Stimulated activated naive B cell treated with anti-CD40 and anti-IgM and Interleukin-4, amounts not matched to agents 10 μg/mL and 1 μg/mL and 100 μg/mL, for 72 hours (primary cell): Measurements from ENCODE around the gene CCM2.

Experiments used
- ATAC-seq, 2 donors: fragments of 150-1000 bp; cut with Tn5 transposase; replicated peaks; 2 replicates each; pipeline ENCODE4 v1.10.0; 2021; ENCODE audit warnings: moderate library complexity in 1 of 2
- DNase-seq: peaks from one replicate; pipeline ENCODE4 v3.0.0; 2021
- H3K27ac Mint-ChIP-seq: one replicate; pipeline ENCODE4 v1.8.0; 2022; ENCODE audit warnings: mild to moderate bottlenecking, mixed read lengths
- H3K27me3 Mint-ChIP-seq, 2 donors: one replicate each; pipeline ENCODE4 v1.8.0; 2022; ENCODE audit warnings: mixed read lengths in 2 of 2
- H3K36me3 Mint-ChIP-seq, 2 donors: one replicate each; pipeline ENCODE4 v1.8.0; 2022; ENCODE audit warnings: mixed read lengths in 2 of 2, mild to moderate bottlenecking in 1 of 2
- H3K4me1 Mint-ChIP-seq, 2 donors: one replicate each; pipeline ENCODE4 v1.8.0; 2022; ENCODE audit warnings: mixed read lengths in 2 of 2, mild to moderate bottlenecking in 1 of 2
- H3K4me3 Mint-ChIP-seq, 2 donors: one replicate each; pipeline ENCODE4 v1.8.0; 2022; ENCODE audit warnings: mild to moderate bottlenecking in 2 of 2, mixed read lengths in 2 of 2, moderate library complexity in 1 of 2
- H3K9me3 Mint-ChIP-seq, 2 donors: one replicate each; pipeline ENCODE4 v1.8.0; 2022; ENCODE audit warnings: mixed read lengths in 2 of 2, mild to moderate bottlenecking in 1 of 2

The CCM2 gene

GRCh38 chr7:45092100-45092930 is 92.3 kb downstream of the CCM2 start:
- Mint-ChIP-seq H3K9me3 (peaks cover 4 to 5% of the 10 kb centered on the region in 2 donors), H3K36me3 (peaks cover 0 to 12% of the 10 kb centered on the region in 2 donors), H3K27me3 (peaks cover 11 to 15% of the 10 kb centered on the region in 2 donors), H3K4me1 (peaks cover 6 to 10% of the 10 kb centered on the region in 2 donors), H3K4me3 (no peak overlapping the region), H3K27ac (no peak overlapping the region)
- DNase-seq, result no peak
- ATAC-seq, result no peak

- H3K36me3 Mint-ChIP-seq, result peaks cover 0 to 12% of the 10 kb centered on the region in 2 donors
- H3K4me3 Mint-ChIP-seq, result no peak overlapping the region
- no peak for ATAC-seq
- H3K27ac Mint-ChIP-seq, result no peak overlapping the region
- H3K27me3 Mint-ChIP-seq, result peaks cover 11 to 15% of the 10 kb centered on the region in 2 donors
- H3K9me3 Mint-ChIP-seq, result peaks cover 4 to 5% of the 10 kb centered on the region in 2 donors
- no peak for DNase-seq
- H3K4me1 Mint-ChIP-seq, result peaks cover 6 to 10% of the 10 kb centered on the region in 2 donors
Observed at GRCh38 chr7:45092931-45093235, 92.9 kb downstream of the CCM2 start.

GRCh38 chr7:45098983-45099839 is 99.2 kb downstream of the CCM2 start:
- Mint-ChIP-seq H3K4me3 (no peak overlapping the region), H3K27me3 (no peaks in the 10 kb centered on the region), H3K36me3 (peaks cover 19 to 32% of the 10 kb centered on the region in 2 donors), H3K27ac (peak overlapping the region; percentile 77), H3K4me1 (peaks cover 0 to 2% of the 10 kb centered on the region in 2 donors), H3K9me3 (peaks cover 0 to 3% of the 10 kb centered on the region in 2 donors)
- ATAC-seq (peak; percentile 44 to 48), DNase-seq (no peak)

- Mint-ChIP-seq H3K36me3 (peaks cover 19 to 32% of the 10 kb centered on the region in 2 donors), H3K9me3 (no peaks in the 10 kb centered on the region), H3K27me3 (no peaks in the 10 kb centered on the region), H3K4me1 (peaks cover 0 to 2% of the 10 kb centered on the region in 2 donors), H3K27ac (peak overlapping the region; percentile 77), H3K4me3 (no peak overlapping the region)
- DNase-seq, result no peak
- ATAC-seq, result peak; percentile 8 to 30
Observed at GRCh38 chr7:45099891-45100760, 100.1 kb downstream of the CCM2 start.

- DNase-seq (no peak), ATAC-seq (no peak)
- Mint-ChIP-seq H3K4me1 (peaks cover 0 to 2% of the 10 kb centered on the region in 2 donors), H3K27me3 (no peaks in the 10 kb centered on the region), H3K9me3 (no peaks in the 10 kb centered on the region), H3K4me3 (no peak overlapping the region), H3K27ac (no peak overlapping the region), H3K36me3 (peaks cover 19 to 35% of the 10 kb centered on the region in 2 donors)
Observed at GRCh38 chr7:45100761-45101480, 100.9 kb downstream of the CCM2 start.

- H3K4me3 Mint-ChIP-seq, result no peak overlapping the region
- H3K4me1 Mint-ChIP-seq, result peaks cover 0 to 2% of the 10 kb centered on the region in 2 donors
- H3K27me3 Mint-ChIP-seq, result no peaks in the 10 kb centered on the region
- no peak for ATAC-seq
- H3K9me3 Mint-ChIP-seq, result no peaks in the 10 kb centered on the region
- H3K27ac Mint-ChIP-seq, result no peak overlapping the region
- DNase-seq, result no peak
- H3K36me3 Mint-ChIP-seq, result peaks cover 19 to 32% of the 10 kb centered on the region in 2 donors
Observed at GRCh38 chr7:45101748-45102147, 101.7 kb downstream of the CCM2 start.

- Mint-ChIP-seq H3K9me3 (no peaks in the 10 kb centered on the region), H3K27me3 (no peaks in the 10 kb centered on the region), H3K27ac (no peak overlapping the region), H3K4me1 (peaks cover 9 to 10% of the 10 kb centered on the region in 2 donors), H3K36me3 (peaks cover 19 to 35% of the 10 kb centered on the region in 2 donors), H3K4me3 (no peak overlapping the region)
- ATAC-seq (no peak), DNase-seq (no peak)
Observed at GRCh38 chr7:45102785-45103712, 103.0 kb downstream of the CCM2 start.

GRCh38 chr7:45103958-45104843 is 104.2 kb downstream of the CCM2 start:
- Mint-ChIP-seq H3K27ac (no peak overlapping the region), H3K4me3 (no peak overlapping the region), H3K36me3 (peaks cover 24 to 42% of the 10 kb centered on the region in 2 donors), H3K9me3 (no peaks in the 10 kb centered on the region), H3K27me3 (no peaks in the 10 kb centered on the region), H3K4me1 (peaks cover 15 to 18% of the 10 kb centered on the region in 2 donors)
- ATAC-seq (no peak), DNase-seq (no peak)

GRCh38 chr7:45104844-45105587 is 105.0 kb downstream of the CCM2 start:
- ATAC-seq (no peak), DNase-seq (no peak)
- Mint-ChIP-seq H3K36me3 (peaks cover 24 to 38% of the 10 kb centered on the region in 2 donors), H3K9me3 (no peaks in the 10 kb centered on the region), H3K27me3 (no peaks in the 10 kb centered on the region), H3K4me1 (peaks cover 13 to 22% of the 10 kb centered on the region in 2 donors), H3K4me3 (no peak overlapping the region), H3K27ac (no peak overlapping the region)

- H3K4me1 Mint-ChIP-seq, result peaks cover 16 to 27% of the 10 kb centered on the region in 2 donors
- no peak for DNase-seq
- no peak overlapping the region for H3K4me3 Mint-ChIP-seq
- no peaks in the 10 kb centered on the region for H3K9me3 Mint-ChIP-seq
- H3K27ac Mint-ChIP-seq, result no peak overlapping the region
- H3K27me3 Mint-ChIP-seq, result no peaks in the 10 kb centered on the region
- ATAC-seq, result no peak
- peaks cover 23 to 38% of the 10 kb centered on the region in 2 donors for H3K36me3 Mint-ChIP-seq
Observed at GRCh38 chr7:45105588-45106188, 105.7 kb downstream of the CCM2 start.

GRCh38 chr7:45106820-45107219 is 106.8 kb downstream of the CCM2 start:
- ATAC-seq, result no peak
- Mint-ChIP-seq H3K27me3 (no peaks in the 10 kb centered on the region), H3K36me3 (peaks cover 23 to 43% of the 10 kb centered on the region in 2 donors), H3K27ac (no peak overlapping the region), H3K4me3 (no peak overlapping the region), H3K4me1 (peaks cover 20 to 27% of the 10 kb centered on the region in 2 donors), H3K9me3 (no peaks in the 10 kb centered on the region)
- DNase-seq, result no peak
